ENCODE measurements around the gene OR2F2. TPM values are rescaled to one million over a fixed set of nuclear protein-coding genes. Genes with fewer than 3 reads are reported as not detected.

Gene OR2F2, protein sequence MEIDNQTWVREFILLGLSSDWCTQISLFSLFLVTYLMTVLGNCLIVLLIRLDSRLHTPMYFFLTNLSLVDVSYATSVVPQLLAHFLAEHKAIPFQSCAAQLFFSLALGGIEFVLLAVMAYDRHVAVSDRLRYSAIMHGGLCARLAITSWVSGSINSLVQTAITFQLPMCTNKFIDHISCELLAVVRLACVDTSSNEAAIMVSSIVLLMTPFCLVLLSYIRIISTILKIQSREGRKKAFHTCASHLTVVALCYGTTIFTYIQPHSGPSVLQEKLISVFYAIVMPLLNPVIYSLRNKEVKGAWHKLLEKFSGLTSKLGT
- polyA plus RNA-seq (2011; rRNA removed) (not detected in 2 replicates), polyA minus RNA-seq (2011; rRNA and poly(A)+ RNA removed) (not detected in 2 replicates)

GRCh38 chr7:143934526-143935325 is at the start of gene OR2F2:
TSS of gene OR2F2 (plus strand) at chr7:143935233. CDS start at chr7:143935233, 0 bp downstream.
- Histone ChIP-seq H3K27me3 (ENCODE audit: control insufficient read depth, insufficient read depth, low read length) (no peaks in the 10 kb centered on the region), H3K36me3 (ENCODE audit: control insufficient read depth, insufficient read depth, low read length) (no peaks in the 10 kb centered on the region), H3K4me3 (ENCODE audit: low read depth, low read length) (no peak within 1 kb of the TSS)
- CTCF ChIA-PET, result interaction anchor here (1.1 to 1.6 kb wide), 2 partner anchors 33 to 77 kb away, joined by 7 to 10 read pairs; partner anchors contain the start of gene TCAF1
- TF ChIP-seq CTCF (IDR thresholded peaks at IDR 0.05; ENCODE audit: insufficient read depth, low read depth, low read length), result no peak
- POLR2A ChIA-PET, result no interaction called here
- peak; percentile 37 for DNase-seq (ENCODE audit: low read depth)

GRCh38 chr7:143885951-143886350 is 49.1 kb upstream of the OR2F2 start:
- Histone ChIP-seq H3K27me3 (ENCODE audit: control insufficient read depth, insufficient read depth, low read length) (no peaks in the 10 kb centered on the region), H3K36me3 (ENCODE audit: control insufficient read depth, insufficient read depth, low read length) (no peaks in the 10 kb centered on the region), H3K4me3 (ENCODE audit: low read depth, low read length) (no peak overlapping the region)
- POLR2A ChIA-PET, result no interaction called here
- no peak for TF ChIP-seq CTCF (IDR thresholded peaks at IDR 0.05; ENCODE audit: insufficient read depth, low read depth, low read length)
- CTCF ChIA-PET, result interaction anchor here (1.9 kb wide), 1 partner anchor 16 kb away, joined by 6 read pairs; the partner anchor contains the start of gene TCAF1
- no peak for DNase-seq (ENCODE audit: low read depth)

DNA sequence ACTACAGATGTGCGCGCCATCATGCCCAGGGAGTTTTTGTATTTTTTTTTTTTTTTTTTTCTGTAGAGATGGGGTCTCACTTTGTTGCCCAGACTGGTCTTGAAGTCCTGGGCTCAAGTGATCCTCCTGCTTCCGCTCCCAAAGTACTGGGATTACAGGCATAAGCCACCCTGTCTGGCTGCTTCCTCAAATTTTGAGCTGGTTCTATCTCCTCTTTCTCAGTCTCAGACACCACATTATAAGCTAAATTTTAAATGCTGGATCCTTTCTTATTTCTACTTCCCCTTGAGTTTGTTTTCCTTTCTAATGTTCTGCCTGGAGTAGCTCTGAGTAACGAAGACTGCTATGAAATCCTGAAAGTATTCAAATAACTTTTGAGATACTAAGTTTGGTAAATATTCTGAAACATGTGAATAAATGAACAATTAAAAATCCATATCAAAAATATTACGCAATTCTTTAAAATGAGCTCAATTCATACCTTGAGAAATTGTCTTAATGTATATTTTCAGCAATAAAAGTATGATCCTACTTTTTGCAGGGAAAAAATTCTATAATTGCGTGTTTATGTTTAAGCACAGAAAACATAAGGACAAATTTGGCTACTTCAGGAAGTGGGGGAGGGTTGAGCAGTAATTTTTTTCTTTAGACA is 48.1 kb upstream of the OR2F2 start:
- ChIA-PET POLR2A (no interaction called here), CTCF (interaction anchor here (0.9 kb wide), 1 partner anchor 11 kb away, joined by 5 read pairs; no protein-coding TSS in a partner anchor)
- no peak for DNase-seq (ENCODE audit: low read depth)
- Histone ChIP-seq H3K4me3 (ENCODE audit: low read depth, low read length) (no peak overlapping the region), H3K36me3 (ENCODE audit: control insufficient read depth, insufficient read depth, low read length) (no peaks in the 10 kb centered on the region), H3K27me3 (ENCODE audit: control insufficient read depth, insufficient read depth, low read length) (no peaks in the 10 kb centered on the region)
- TF ChIP-seq CTCF (IDR thresholded peaks at IDR 0.05; ENCODE audit: insufficient read depth, low read depth, low read length), result no peak

- DNase-seq (ENCODE audit: low read depth), result no peak
- TF ChIP-seq CTCF (IDR thresholded peaks at IDR 0.05; ENCODE audit: insufficient read depth, low read depth, low read length), result no peak
- CTCF ChIA-PET, result no interaction called here
- no peaks in the 10 kb centered on the region for H3K27me3 ChIP-seq (ENCODE audit: control insufficient read depth, insufficient read depth, low read length)
- POLR2A ChIA-PET, result no interaction called here
- no peaks in the 10 kb centered on the region for H3K36me3 ChIP-seq (ENCODE audit: control insufficient read depth, insufficient read depth, low read length)
- no peak overlapping the region for H3K4me3 ChIP-seq (ENCODE audit: low read depth, low read length)
Measured at GRCh38 chr7:143889068-143889467, 46.0 kb upstream of the OR2F2 start.

DNA sequence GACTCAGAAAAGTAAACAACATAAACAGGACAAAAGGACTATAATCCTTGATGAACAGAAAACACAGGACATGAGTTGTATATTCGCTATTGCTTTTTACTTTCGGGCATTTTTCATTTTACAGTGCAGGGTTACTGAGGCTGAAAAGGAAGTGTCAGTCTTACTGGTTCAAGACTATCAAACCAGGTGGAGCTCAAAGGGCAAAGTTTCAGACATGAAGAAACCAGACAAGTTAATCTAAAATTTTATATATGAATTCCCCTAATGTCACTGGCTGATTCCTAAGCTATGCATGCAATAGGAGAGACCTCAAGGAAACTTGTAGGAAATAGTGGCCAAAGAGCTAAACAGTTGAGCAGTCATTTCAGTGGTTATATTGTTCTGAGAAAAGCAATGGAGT is 44.5 kb upstream of the OR2F2 start:
- no peak for TF ChIP-seq CTCF (IDR thresholded peaks at IDR 0.05; ENCODE audit: insufficient read depth, low read depth, low read length)
- POLR2A ChIA-PET, result no interaction called here
- DNase-seq (ENCODE audit: low read depth), result no peak
- Histone ChIP-seq H3K36me3 (ENCODE audit: control insufficient read depth, insufficient read depth, low read length) (no peaks in the 10 kb centered on the region), H3K27me3 (ENCODE audit: control insufficient read depth, insufficient read depth, low read length) (no peaks in the 10 kb centered on the region), H3K4me3 (ENCODE audit: low read depth, low read length) (no peak overlapping the region)
- CTCF ChIA-PET, result no interaction called here
